H1 (cell line): ENCODE results near the gene AP5M1. TPM values are rescaled to one million over a fixed set of nuclear protein-coding genes. Genes with fewer than 3 reads are reported as not detected.

Experiments used
- SIN3A ChIP-seq, 2 experiments: IDR thresholded peaks in 1 of 2; conservative IDR thresholded peaks in 1 of 2; 2 replicates each; pipeline ENCODE4 v1.6.1; 2011 to 2012; ENCODE audit warnings: low read length in 2 of 2, improper control_type of control experiment in 1 of 2, low read depth in 1 of 2, mild to moderate bottlenecking in 1 of 2
- ZNF274 ChIP-seq: IDR thresholded peaks from 2 replicates; pipeline ENCODE4 v1.7.0; 2012; ENCODE audit warnings: low read length, borderline replicate concordance; ENCODE audit errors: extremely low read depth
- polyA plus RNA-seq, 7 experiments: library from polyadenylated mRNA; depleted of rRNA in 3 of 7; stranded (reverse) in 5 of 7; unstranded in 2 of 7; fragments of >200 nt in 5 of 7; fragments of 200-250 nt in 2 of 7; gene quantifications; 1 replicate in 5 of 7; 2 replicates in 1 of 7; 4 replicates in 1 of 7; pipeline versions ENCODE4 v1.2.1 to v1.2.3, GENCODE V29; 2011 to 2013; ENCODE audit warnings: missing spikeins in 2 of 7, mixed read lengths in 2 of 7
- total RNA-seq: library from RNA; stranded (reverse); fragmentation: NEBNext Ultra II Directional; extraction: Animal tissue kit (Norgen Biotek cat#: 25700); gene quantifications from 2 replicates; pipeline ENCODE4 v1.2.1, GENCODE V29; 2021

The AP5M1 gene
- total and polyA plus RNA-seq, 2 of the 8 experiments (the other 6 are each of a cell fraction or from before 2014, with no cell fraction given): 20.9 to 51.9 TPM

DNA sequence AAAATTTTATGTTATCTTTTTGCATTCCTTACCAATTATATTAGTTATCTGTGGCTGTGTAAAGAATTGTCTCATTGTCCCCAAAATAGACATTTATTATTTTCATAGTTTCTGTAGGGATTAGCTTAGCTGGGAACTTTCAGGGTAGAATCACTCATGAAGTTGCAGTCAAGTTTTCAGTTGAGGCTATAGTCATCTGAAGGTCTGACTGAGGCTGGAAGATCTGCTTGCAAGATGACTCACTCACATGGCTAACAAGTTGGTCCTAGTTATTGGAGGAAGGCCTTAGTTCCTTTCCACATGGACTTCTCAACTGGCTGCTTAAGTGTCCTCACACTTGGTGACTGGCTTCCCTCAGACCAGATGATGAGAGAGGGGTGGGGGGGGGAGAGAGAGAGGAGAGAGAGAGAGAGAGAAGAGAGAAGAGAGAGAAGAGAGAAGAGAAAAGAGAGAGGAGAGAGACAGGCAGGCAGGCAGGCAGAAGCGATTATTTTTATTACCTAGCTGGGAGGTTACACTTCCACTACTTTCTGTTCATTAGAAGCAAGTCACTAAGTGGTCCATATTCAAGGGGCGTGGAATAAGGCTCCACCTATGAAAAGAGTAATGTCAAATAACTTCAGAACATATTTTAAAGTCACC, 6.4 kb downstream of the AP5M1 start (continued):
- TF ChIP-seq ZNF274 (no peak), SIN3A (conservative IDR thresholded peaks at IDR 0.05 in 1 of 2, IDR thresholded peaks at IDR 0.05 in 1 of 2; ENCODE audit: low read depth in 1 of 2, low read length in 2 of 2) (no peak)
